ENCODE measurements around the gene OR8S1. TPM values are rescaled to one million over a fixed set of nuclear protein-coding genes. Genes with fewer than 3 reads are reported as not detected.
"Not testable (repeated sequence)": the region's sequence is repeated elsewhere in the genome, so short reads cannot be mapped to it uniquely, and the experiment has no call there.

The OR8S1 gene
- total RNA-seq, 1 experiment from 2014 or later: not detected

DNA sequence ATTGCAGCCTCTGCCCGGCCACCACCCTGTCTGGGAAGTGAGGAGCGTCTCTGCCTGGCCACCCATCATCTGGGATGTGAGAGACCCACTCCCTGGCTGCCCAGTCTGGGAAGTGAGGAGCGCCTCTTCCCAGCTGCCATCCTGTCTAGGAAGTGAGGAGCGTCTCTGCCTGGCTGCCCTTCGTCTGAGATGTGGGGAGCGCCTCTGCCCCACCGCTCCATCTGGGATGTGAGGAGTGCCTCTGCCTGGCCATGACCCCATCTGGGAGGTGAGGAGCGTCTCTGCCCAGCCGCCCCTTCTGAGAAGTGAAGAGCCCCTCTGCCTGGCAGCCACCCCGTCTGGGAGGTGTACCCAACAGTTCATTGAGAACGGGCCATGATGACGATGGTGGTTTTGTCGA lies 26.2 kb downstream of the OR8S1 start:
- not testable (repeated sequence) for H2AFZ ChIP-seq (ENCODE audit: low read length); H3K4me2 ChIP-seq (ENCODE audit: insufficient read depth, insufficient read length, low read length); H3K27ac Mint-ChIP-seq; H3K4me3 Mint-ChIP-seq; H3T11ph ChIP-seq (ENCODE audit: low read length); H2BK5ac ChIP-seq (ENCODE audit: insufficient read length, low read length); H3K79me1 ChIP-seq (ENCODE audit: insufficient read depth, low read depth, low read length, poor library complexity, severe bottlenecking); H4K91ac ChIP-seq (ENCODE audit: insufficient read length, low read depth, low read length); H4K5ac ChIP-seq (ENCODE audit: insufficient read length, low read depth, low read length); H4K8ac ChIP-seq (replicated peaks; ENCODE audit: insufficient read length, low read depth, low read length); H2BK15ac ChIP-seq (ENCODE audit: low read depth, low read length); H3K14ac ChIP-seq (ENCODE audit: insufficient read depth, low read length); H3K36me3 Mint-ChIP-seq (ENCODE audit: insufficient read depth in 1 of 3, low read depth in 3 of 3); H3K9ac ChIP-seq (ENCODE audit: extremely low read depth, insufficient read length, low read length); H3K56ac ChIP-seq (ENCODE audit: insufficient read length, low read depth, low read length); H3K23ac ChIP-seq (ENCODE audit: insufficient read length, low read depth, low read length); H3K4me1 ChIP-seq (ENCODE audit: insufficient read depth, low read length); H3K27me3 ChIP-seq (ENCODE audit: insufficient read depth, low read length); H2BK12ac ChIP-seq (ENCODE audit: insufficient read length, low read depth, low read length); H4K20me1 ChIP-seq (ENCODE audit: control insufficient read depth, insufficient read depth, insufficient read length); H2BK120ac ChIP-seq (ENCODE audit: low read depth, low read length, poor library complexity, severe bottlenecking); H3K9me3 ChIP-seq (ENCODE audit: control insufficient read depth, low read depth, low read length); H3K23me2 ChIP-seq (ENCODE audit: insufficient read length, low read depth, low read length, poor library complexity, severe bottlenecking); H3K27ac ChIP-seq (ENCODE audit: insufficient read length, low read depth, low read length); H3K4me1 Mint-ChIP-seq; DNase-seq; H2AK5ac ChIP-seq (ENCODE audit: insufficient read length, low read length); H3K18ac ChIP-seq (ENCODE audit: insufficient read length, low read depth, low read length); H2BK20ac ChIP-seq (ENCODE audit: low read depth, low read length, poor library complexity, severe bottlenecking); H3K79me2 ChIP-seq (ENCODE audit: insufficient read depth, low read length); H3K4ac ChIP-seq (ENCODE audit: low read depth, low read length)
- H3K27me3 Mint-ChIP-seq (ENCODE audit: low read depth): peaks cover 19% of the 10 kb centered on the region
- H3K9me3 Mint-ChIP-seq: peaks cover 34 to 67% of the 10 kb centered on the region in 2 experiments
- WGBS (ENCODE audit: extremely low coverage, insufficient read length, low lambda C conversion rate): no CpG with 5 or more reads among the region's 13 CpGs

DNA sequence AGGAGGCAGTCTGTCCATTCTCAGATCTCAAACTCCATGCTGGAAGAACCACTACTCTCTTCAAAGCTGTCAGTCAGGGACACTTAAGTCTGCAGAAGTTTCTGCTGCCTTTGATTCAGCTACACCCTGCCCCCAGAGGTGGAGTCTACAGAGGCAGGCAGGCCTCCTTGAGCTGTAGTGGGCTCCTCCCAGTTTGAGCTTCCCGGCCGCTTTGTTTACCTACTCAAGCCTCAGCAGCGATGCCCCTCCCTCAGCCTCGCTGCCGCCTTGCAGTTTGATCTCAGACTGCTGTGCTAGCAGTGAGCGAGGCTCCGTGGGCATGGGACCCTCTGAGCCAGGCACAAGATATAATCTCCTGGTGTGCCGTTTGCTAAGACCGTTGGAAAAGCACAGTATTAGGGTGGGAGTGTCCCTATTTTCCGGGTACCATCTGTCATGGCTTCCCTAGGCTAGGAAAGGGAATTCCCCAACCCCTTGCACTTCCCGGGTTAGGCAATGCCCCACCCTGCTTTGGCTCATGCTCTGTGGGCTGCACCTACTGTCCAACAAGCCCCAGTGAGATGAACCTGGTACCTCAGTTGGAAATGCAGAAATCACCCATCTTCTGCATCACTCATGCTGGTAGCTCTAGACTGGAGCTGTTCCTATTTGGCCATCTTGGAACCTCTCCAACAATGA lies 28.4 kb downstream of the OR8S1 start:
- H3K79me2 ChIP-seq (ENCODE audit: insufficient read depth, low read length); H4K5ac ChIP-seq (ENCODE audit: insufficient read length, low read depth, low read length); H3K27me3 ChIP-seq (ENCODE audit: insufficient read depth, low read length); H2BK15ac ChIP-seq (ENCODE audit: low read depth, low read length); H3K79me1 ChIP-seq (ENCODE audit: insufficient read depth, low read depth, low read length, poor library complexity, severe bottlenecking); H2BK5ac ChIP-seq (ENCODE audit: insufficient read length, low read length); H3K9ac ChIP-seq (ENCODE audit: extremely low read depth, insufficient read length, low read length); H3K9me3 ChIP-seq (ENCODE audit: control insufficient read depth, low read depth, low read length); H2AFZ ChIP-seq (ENCODE audit: low read length); H4K20me1 ChIP-seq (ENCODE audit: control insufficient read depth, insufficient read depth, insufficient read length); H3K4me1 ChIP-seq (ENCODE audit: insufficient read depth, low read length); H3K27ac Mint-ChIP-seq; H4K91ac ChIP-seq (ENCODE audit: insufficient read length, low read depth, low read length); H3K27ac ChIP-seq (ENCODE audit: insufficient read length, low read depth, low read length); H4K8ac ChIP-seq (replicated peaks; ENCODE audit: insufficient read length, low read depth, low read length); H3K23me2 ChIP-seq (ENCODE audit: insufficient read length, low read depth, low read length, poor library complexity, severe bottlenecking); H3K4me2 ChIP-seq (ENCODE audit: insufficient read depth, insufficient read length, low read length); H3K14ac ChIP-seq (ENCODE audit: insufficient read depth, low read length); H2BK20ac ChIP-seq (ENCODE audit: low read depth, low read length, poor library complexity, severe bottlenecking); H2AK5ac ChIP-seq (ENCODE audit: insufficient read length, low read length); H3K36me3 Mint-ChIP-seq (ENCODE audit: insufficient read depth in 1 of 3, low read depth in 3 of 3); H2BK12ac ChIP-seq (ENCODE audit: insufficient read length, low read depth, low read length); H3K4ac ChIP-seq (ENCODE audit: low read depth, low read length); H3K18ac ChIP-seq (ENCODE audit: insufficient read length, low read depth, low read length); H3T11ph ChIP-seq (ENCODE audit: low read length); H3K56ac ChIP-seq (ENCODE audit: insufficient read length, low read depth, low read length); H2BK120ac ChIP-seq (ENCODE audit: low read depth, low read length, poor library complexity, severe bottlenecking); H3K23ac ChIP-seq (ENCODE audit: insufficient read length, low read depth, low read length): not testable (repeated sequence)
- Mint-ChIP-seq H3K4me1 (peaks cover 10 to 16% of the 10 kb centered on the region in 2 experiments), H3K27me3 (ENCODE audit: low read depth) (peaks cover 16% of the 10 kb centered on the region), H3K9me3 (peaks cover 30 to 57% of the 10 kb centered on the region in 2 experiments), H3K4me3 (peak overlapping the region in 1 of 2 experiments; percentile 46; a peak in 2 of 5 replicates)
- no CpG with 5 or more reads among the region's 11 CpGs for WGBS (ENCODE audit: extremely low coverage, insufficient read length, low lambda C conversion rate)
- DNase-seq: peak; percentile 77
